ENCODE results near the gene GZMM. TPM values are rescaled to one million over a fixed set of nuclear protein-coding genes. Genes with fewer than 3 reads are reported as not detected.

The GZMM gene
- polyA plus RNA-seq, 1 of the 3 experiments (the other 2 are of a cell fraction): not detected

DNA sequence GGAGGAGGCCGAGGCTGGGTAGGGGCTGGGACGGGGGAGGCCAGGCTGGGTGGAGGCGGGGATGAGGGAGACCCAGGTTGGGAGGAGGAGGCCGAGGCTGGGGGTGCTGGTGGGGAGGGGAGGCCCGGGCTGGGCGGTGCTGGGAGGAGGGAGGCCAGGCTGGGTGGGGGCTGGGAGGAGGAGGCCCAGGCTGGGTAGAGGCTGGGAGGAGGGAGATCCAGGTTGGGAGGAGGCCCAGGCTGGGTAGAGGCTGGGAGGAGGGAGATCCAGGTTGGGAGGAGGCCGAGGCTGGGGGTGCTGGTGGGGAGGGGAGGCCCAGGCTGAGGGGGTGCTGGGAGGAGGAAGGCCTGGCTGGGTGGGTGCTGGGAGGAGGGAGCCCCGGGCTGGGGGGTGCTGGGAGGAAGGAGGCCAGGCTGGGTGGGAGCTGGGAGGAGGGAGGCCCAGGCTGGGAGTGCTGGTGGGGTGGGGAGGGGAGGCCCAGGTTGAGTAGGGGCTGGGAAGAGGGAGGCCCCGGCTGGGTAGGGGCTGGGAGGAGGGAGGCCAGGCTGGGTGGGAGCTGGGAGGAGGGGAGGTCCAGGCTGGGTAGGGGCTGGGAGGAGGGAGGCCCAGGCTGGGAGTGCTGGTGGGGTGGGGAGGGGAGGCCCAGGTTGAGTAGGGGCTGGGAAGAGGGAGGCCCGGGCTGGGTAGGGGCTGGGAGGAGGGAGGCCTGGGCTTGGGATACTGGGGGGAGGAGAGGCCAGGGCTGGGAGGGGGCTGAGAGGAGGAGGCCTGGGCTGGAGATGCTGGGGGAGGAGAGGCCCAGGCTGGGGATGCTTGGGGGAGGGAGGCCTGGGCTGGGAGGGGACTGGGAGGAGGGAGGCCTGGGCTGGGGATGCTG is 25.9 kb upstream of the GZMM start:
- peaks cover 3% of the 10 kb centered on the region in 2 experiments for H3K36me3 ChIP-seq (replicated peaks in 1 of 2; ENCODE audit: control insufficient read depth in 1 of 2, insufficient read depth in 2 of 2, low read length in 1 of 2)
- H3K27me3 ChIP-seq (ENCODE audit: insufficient read depth): no peaks in the 10 kb centered on the region
- no peak overlapping the region for H3K9ac ChIP-seq
- H4K20me1 ChIP-seq (ENCODE audit: insufficient read depth): no peaks in the 10 kb centered on the region
- peaks cover 3% of the 10 kb centered on the region; the same call in 1 of the 2 replicates for H3K79me2 ChIP-seq (ENCODE audit: insufficient read depth)
- H3K9me3 ChIP-seq: no peaks in the 10 kb centered on the region
- no peak overlapping the region for H2AFZ ChIP-seq (ENCODE audit: low read depth)
- DNase-seq: no peak
- ChIA-PET CTCF (interaction anchor here (1.1 kb wide), 1 partner anchor 11 kb away, joined by 4 read pairs; no protein-coding TSS in a partner anchor), POLR2A (no interaction called here)
- H3K4me2 ChIP-seq: no peak overlapping the region
- 89% methylated on average over 10 of the region's 10 CpGs for WGBS (ENCODE audit: low lambda C conversion rate)
- H3K4me3 ChIP-seq (ENCODE audit: low read depth in 2 of 2, low read length in 1 of 2): no peak overlapping the region
- H3F3A ChIP-seq (replicated peaks; ENCODE audit: insufficient read depth): no peaks in the 10 kb centered on the region
- H3K4me1 ChIP-seq (ENCODE audit: control insufficient read depth in 1 of 2, insufficient read depth in 2 of 2, low read depth in 1 of 2, low read length in 1 of 2): no peaks in the 10 kb centered on the region
- TF ChIP-seq ELF1 (IDR thresholded peaks at IDR 0.05) (no peak), REST (IDR thresholded peaks at IDR 0.05; ENCODE audit: low read depth, low read length) (no peak), NRF1 (IDR thresholded peaks at IDR 0.05; ENCODE audit: low read depth, low read length) (no peak), ZBTB33 (IDR thresholded peaks at IDR 0.05; ENCODE audit: borderline replicate concordance, low read depth) (no peak), POLR2AphosphoS5 (IDR thresholded peaks at IDR 0.05; ENCODE audit: low read depth, low read length) (no peak), TEAD4 (IDR thresholded peaks at IDR 0.05; ENCODE audit: borderline replicate concordance, insufficient read depth) (no peak), CTCF (IDR thresholded peaks at IDR 0.05) (no peak), PBX3 (IDR thresholded peaks at IDR 0.05) (no peak), FOXM1 (IDR thresholded peaks at IDR 0.05; ENCODE audit: low read depth) (no peak), YY1 (IDR thresholded peaks at IDR 0.05; ENCODE audit: low read depth) (no peak), RCOR1 (IDR thresholded peaks at IDR 0.05; ENCODE audit: low read length) (no peak)
- TF ChIP-seq, protein P1, sequence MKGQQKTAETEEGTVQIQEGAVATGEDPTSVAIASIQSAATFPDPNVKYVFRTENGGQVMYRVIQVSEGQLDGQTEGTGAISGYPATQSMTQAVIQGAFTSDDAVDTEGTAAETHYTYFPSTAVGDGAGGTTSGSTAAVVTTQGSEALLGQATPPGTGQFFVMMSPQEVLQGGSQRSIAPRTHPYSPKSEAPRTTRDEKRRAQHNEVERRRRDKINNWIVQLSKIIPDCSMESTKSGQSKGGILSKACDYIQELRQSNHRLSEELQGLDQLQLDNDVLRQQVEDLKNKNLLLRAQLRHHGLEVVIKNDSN (IDR thresholded peaks at IDR 0.05; ENCODE audit: borderline replicate concordance, low read depth): no peak
- TF ChIP-seq, protein P2, sequence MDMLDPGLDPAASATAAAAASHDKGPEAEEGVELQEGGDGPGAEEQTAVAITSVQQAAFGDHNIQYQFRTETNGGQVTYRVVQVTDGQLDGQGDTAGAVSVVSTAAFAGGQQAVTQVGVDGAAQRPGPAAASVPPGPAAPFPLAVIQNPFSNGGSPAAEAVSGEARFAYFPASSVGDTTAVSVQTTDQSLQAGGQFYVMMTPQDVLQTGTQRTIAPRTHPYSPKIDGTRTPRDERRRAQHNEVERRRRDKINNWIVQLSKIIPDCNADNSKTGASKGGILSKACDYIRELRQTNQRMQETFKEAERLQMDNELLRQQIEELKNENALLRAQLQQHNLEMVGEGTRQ (IDR thresholded peaks at IDR 0.05; ENCODE audit: borderline replicate concordance, low read depth, low read length): no peak
- no peaks in the 10 kb centered on the region for H3K9me2 ChIP-seq
- no peak overlapping the region for H3K27ac ChIP-seq (ENCODE audit: low read depth in 2 of 2, low read length in 1 of 2)
